C4-2B (cell line): ENCODE measurements around the gene CPE.

ENCODE experiments used
- H3K27ac ChIP-seq: fragments of 450-650 bp; 2 replicates; pipeline ENCODE4 v1.5.1; 2017
- ZFX ChIP-seq: fragments of 450-650 bp; IDR thresholded peaks from 2 replicates; pipeline ENCODE4 v1.6.1; 2017
- TF ChIP-seq, protein P1 (sequence below): fragments of 450-650 bp; conservative IDR thresholded peaks from 2 replicates; pipeline ENCODE4 v1.5.1; 2017; ENCODE audit warnings: mild to moderate bottlenecking

CPE gene

DNA sequence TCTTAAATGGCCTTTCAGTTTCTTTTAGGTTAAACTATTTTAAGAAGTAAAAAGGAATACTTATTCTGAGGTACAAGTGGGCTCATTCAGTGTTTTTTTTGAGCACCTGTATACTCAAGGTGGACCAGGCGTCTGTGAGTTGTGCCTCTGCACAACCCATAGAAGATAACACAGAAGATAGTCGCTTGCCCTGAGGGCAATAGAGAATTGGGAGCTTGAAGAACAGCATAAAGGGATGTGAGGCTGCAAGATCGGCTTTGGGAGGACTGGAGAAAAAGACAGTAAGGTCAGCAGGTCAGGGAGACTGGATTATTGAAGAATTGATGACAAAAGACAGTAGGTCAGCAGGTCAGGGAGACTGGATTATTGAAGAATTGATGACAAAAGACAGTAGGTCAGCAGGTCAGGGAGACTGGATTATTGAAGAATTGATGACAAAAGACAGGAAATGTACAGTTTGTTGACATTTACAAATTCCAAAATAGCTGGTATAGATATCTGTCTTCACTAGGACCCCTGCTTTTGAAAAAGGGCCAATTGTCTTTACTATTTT lies 3.1 kb downstream of the CPE start:
- no peak for TF ChIP-seq ZFX
- TF ChIP-seq, protein P1, sequence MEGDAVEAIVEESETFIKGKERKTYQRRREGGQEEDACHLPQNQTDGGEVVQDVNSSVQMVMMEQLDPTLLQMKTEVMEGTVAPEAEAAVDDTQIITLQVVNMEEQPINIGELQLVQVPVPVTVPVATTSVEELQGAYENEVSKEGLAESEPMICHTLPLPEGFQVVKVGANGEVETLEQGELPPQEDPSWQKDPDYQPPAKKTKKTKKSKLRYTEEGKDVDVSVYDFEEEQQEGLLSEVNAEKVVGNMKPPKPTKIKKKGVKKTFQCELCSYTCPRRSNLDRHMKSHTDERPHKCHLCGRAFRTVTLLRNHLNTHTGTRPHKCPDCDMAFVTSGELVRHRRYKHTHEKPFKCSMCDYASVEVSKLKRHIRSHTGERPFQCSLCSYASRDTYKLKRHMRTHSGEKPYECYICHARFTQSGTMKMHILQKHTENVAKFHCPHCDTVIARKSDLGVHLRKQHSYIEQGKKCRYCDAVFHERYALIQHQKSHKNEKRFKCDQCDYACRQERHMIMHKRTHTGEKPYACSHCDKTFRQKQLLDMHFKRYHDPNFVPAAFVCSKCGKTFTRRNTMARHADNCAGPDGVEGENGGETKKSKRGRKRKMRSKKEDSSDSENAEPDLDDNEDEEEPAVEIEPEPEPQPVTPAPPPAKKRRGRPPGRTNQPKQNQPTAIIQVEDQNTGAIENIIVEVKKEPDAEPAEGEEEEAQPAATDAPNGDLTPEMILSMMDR = no peak

DNA sequence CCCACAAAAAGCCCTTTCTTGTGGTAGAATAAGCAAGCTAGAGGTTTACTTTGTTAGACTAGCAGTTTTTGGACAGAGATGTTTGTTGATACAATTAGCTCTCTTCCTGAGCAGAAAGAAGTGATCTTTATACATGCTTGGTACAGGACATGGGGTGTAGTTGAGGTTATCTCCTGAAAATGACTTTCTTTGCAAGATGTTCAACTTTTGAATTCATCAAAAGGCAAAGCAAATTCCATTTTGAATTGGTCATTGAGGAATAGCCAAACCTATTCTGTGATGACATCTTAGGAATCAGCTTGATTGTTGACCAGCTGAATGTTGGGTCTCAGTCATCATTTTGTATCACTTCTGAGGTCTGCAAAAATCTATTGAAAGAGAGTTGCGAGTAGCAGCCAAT lies 3.8 kb downstream of the CPE start:
- TF ChIP-seq, protein P1 = no peak
- TF ChIP-seq ZFX = no peak

More for the DNA sequence above, 3.1 kb downstream of the CPE start:
- no peak overlapping the region for H3K27ac ChIP-seq

DNA sequence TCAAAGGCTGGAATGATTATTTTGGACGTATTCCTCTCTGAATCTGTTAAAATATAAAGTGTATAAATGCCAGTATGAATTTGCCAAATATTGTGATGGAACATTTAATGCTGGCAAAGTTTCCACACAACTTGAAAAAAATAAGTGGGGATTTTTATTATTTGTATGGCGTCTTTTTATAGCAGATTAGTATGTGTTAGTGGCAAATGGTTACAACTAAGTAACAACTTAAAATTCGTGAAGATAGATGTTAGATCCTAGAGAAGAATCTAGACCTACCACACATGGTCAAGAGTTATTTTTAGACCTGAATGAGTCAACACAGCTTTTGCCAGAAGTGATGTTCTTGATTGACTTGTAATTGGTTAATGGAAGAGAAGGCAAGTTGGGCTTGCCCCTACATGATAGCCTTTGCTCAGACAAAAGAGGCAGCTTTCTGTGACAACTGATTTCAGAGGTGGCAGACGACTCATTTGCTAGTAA lies 4.8 kb downstream of the CPE start:
- no peak overlapping the region for H3K27ac ChIP-seq
- no peak for TF ChIP-seq ZFX
- TF ChIP-seq, protein P1 = no peak

More for the DNA sequence above, 3.8 kb downstream of the CPE start:
- H3K27ac ChIP-seq = no peak overlapping the region

DNA sequence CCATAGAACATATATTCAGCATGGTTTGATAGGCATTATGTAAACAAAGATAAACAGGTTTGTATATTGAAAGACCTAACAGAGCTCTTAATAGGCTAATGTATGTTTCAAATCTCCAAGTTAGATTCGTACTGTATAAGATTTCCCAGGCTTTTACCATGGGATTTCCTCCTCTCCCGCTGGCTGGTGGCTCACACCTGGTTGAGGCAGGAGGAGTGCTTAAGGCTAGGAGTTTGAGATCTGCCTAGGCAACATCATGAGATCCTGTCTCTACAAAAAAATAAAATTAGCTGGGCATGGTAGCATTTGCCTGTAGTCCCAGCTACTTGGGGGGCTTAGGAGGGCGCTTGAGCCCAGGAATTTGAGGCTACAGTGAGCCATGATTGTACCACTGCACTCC lies 5.4 kb downstream of the CPE start:
- H3K27ac ChIP-seq = no peak overlapping the region
- no peak for TF ChIP-seq ZFX
- TF ChIP-seq, protein P1 = no peak

DNA sequence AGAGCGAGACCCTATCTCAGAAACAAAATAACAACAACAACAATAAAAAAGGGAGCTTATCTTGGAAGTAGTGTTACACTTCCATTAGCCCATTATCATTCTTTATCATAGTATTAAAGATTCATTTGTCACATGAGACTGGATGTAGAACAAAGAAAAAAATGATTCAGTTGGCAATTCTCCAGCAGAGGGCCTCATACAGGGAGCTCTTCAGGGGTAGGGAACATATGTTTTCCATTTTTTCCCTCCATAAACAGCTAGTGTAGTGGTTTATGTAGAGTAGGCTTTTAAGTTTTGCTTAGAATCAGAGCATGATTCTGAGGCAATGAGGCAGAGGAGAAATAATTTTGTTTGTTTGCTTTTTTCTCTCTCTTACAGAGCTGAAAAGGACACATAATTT lies 5.8 kb downstream of the CPE start:
- H3K27ac ChIP-seq = no peak overlapping the region
- TF ChIP-seq, protein P1 = no peak
- no peak for TF ChIP-seq ZFX

DNA sequence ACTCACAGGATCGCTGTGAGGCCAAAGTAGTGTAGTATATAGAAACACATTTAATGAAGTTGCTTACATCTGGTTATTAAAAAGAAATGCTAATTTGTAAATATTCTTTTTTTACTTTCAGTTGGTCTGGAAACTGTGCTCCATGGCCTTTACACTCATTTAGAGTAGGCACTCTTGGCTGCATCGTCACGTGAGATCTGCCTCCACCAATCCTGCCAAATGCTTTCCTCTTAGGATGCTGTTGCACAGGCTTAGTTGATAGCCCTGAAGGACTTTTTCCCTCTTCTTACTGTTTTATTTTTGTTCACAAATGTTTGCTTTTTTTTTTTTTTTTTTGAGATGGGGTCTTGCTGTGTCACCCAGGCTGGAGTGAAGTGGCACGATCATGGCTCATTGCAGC lies 6.3 kb downstream of the CPE start:
- H3K27ac ChIP-seq = no peak overlapping the region
- TF ChIP-seq ZFX = no peak
- TF ChIP-seq, protein P1 = no peak

DNA sequence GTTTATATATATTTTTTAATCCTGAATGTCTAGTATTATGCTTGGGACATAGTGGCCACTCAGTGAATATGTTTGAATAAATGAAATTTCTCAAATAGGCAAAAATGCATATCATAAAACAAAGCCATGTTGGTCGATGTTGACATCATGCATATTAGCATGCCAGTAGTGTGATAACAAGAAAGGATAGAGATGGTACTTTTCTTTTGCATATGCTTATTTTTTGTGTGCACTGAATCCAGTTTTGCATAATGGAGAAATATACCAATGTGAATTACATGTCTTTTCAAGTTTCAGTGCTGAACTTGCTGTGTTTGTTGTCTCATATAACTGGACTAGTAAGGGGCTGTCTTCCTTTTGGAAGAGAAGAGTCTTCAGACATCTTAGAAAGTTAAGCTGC lies 7.5 kb downstream of the CPE start:
- no peak overlapping the region for H3K27ac ChIP-seq
- no peak for TF ChIP-seq ZFX
- TF ChIP-seq, protein P1 = no peak
